GM19238 (cell line): ENCODE data around the gene ENOX1.
"Not testable (repeated sequence)": the region's sequence is repeated elsewhere in the genome, so short reads cannot be mapped to it uniquely, and the experiment has no call there.

Experiments
- DNase-seq: peaks from one replicate; pipeline ENCODE4 v3.0.0; 2011; ENCODE audit warnings: low spot score; ENCODE audit not compliant: insufficient read length

ENOX1 gene

GRCh38 chr13:43441464-43441863 lies 345.3 kb downstream of the ENOX1 start:
- DNase-seq: no peak

- DNase-seq: no peak
Observed at GRCh38 chr13:43434191-43434590, 352.6 kb downstream of the ENOX1 start.

GRCh38 chr13:43433691-43434141 lies 353.1 kb downstream of the ENOX1 start:
- no peak for DNase-seq

GRCh38 chr13:43432958-43433357 lies 353.8 kb downstream of the ENOX1 start:
- DNase-seq: no peak

GRCh38 chr13:43431841-43432240 lies 354.9 kb downstream of the ENOX1 start:
- no peak for DNase-seq

- DNase-seq: no peak
Observed at GRCh38 chr13:43431290-43431716, 355.5 kb downstream of the ENOX1 start.

GRCh38 chr13:43428545-43429296 lies 358.1 kb downstream of the ENOX1 start:
- DNase-seq: no peak

GRCh38 chr13:43426355-43426754 lies 360.4 kb downstream of the ENOX1 start:
- no peak for DNase-seq

- no peak for DNase-seq
Observed at GRCh38 chr13:43425234-43425633, 361.5 kb downstream of the ENOX1 start.

GRCh38 chr13:43424412-43424811 lies 362.4 kb downstream of the ENOX1 start:
- DNase-seq: no peak

- DNase-seq: no peak
Observed at GRCh38 chr13:43422116-43422515, 364.7 kb downstream of the ENOX1 start.

GRCh38 chr13:43416842-43417241 lies 369.9 kb downstream of the ENOX1 start:
- not testable (repeated sequence) for DNase-seq

GRCh38 chr13:43416408-43416807 lies 370.4 kb downstream of the ENOX1 start:
- not testable (repeated sequence) for DNase-seq

GRCh38 chr13:43415903-43416391 lies 370.8 kb downstream of the ENOX1 start:
- not testable (repeated sequence) for DNase-seq

GRCh38 chr13:43414111-43414510 lies 372.7 kb downstream of the ENOX1 start:
- DNase-seq: no peak

GRCh38 chr13:43411741-43412140 lies 375.0 kb downstream of the ENOX1 start:
- DNase-seq: no peak

- no peak for DNase-seq
Observed at GRCh38 chr13:43411211-43411610, 375.6 kb downstream of the ENOX1 start.

GRCh38 chr13:43408274-43408673 lies 378.5 kb downstream of the ENOX1 start:
- DNase-seq: no peak

GRCh38 chr13:43407023-43407581 lies 379.7 kb downstream of the ENOX1 start:
- DNase-seq: no peak

GRCh38 chr13:43405457-43405856 lies 381.3 kb downstream of the ENOX1 start:
- DNase-seq: no peak

- no peak for DNase-seq
Observed at GRCh38 chr13:43402380-43402779, 384.4 kb downstream of the ENOX1 start.

GRCh38 chr13:43401361-43401760 lies 385.4 kb downstream of the ENOX1 start:
- DNase-seq: no peak

- DNase-seq: no peak
Observed at GRCh38 chr13:43397111-43397510, 389.7 kb downstream of the ENOX1 start.
